GM21529 (cell line): ENCODE data around the gene TCTN3.
"Not testable (repeated sequence)": the region's sequence is repeated elsewhere in the genome, so short reads cannot be mapped to it uniquely, and the experiment has no call there.

Experiments used
- ATAC-seq: cut with Tn5 transposase; IDR thresholded peaks from one replicate; pipeline ENCODE4 v1.9.1; 2021; ENCODE audit not compliant: unreplicated experiment

The TCTN3 gene

DNA sequence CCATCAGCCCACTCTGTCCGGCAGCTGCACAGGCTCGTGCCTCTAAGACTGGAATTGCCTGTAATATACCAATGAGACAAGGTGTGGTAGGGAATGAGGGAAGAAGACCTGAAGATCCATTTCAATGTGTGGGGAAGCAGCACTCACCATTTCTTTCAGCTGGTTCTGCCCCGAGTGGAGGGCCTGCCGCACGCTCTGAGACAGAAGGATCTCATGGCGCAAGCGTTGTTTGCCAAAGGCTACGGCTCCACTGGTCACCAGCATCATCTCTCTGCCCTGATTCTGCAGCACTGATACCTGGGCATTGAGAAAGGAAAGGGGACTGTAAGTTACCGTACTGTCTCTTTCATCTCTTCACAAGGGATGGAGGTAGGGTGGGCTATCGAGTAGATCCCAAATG lies 56.6 kb downstream of the TCTN3 start:
- no peak for ATAC-seq

DNA sequence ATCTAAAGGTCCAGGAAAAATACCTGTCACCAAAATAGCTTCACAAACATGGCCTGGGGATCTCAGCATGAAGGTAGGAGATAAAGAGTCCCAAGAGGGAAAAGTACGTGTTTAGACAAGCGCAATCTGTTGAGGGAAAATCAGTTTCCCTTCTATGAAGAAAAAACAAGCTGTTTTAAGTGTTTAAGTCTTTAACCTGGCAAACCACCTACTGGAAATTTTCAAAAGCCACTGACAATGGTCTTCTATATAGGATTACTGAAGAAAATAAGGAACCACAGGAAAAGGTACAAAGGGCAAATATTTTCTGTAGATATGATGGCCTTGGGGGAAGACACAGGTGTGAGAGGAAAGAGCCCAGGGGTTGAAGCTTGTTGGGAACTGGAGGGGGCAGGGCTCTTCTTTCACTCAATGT lies 58.4 kb downstream of the TCTN3 start:
- no peak for ATAC-seq

DNA sequence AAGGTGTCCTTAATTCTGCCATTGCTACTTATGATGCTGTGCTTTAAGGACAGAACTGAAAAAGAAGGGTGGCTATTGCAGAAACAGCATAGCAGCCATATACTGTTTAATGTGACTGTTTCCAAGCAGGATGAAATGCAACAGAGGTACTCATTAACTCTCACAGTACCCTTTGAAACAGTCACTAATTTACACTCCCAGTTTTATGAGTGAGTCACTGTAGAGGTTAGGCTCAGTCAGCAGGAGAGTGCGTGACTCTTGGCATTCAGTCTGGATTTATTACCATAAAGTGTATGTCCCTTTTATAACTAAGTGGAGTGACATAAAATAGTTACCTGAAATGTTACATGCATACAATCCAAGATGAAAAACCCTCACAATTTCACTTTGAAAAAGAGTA lies 64.9 kb downstream of the TCTN3 start:
- no peak for ATAC-seq

DNA sequence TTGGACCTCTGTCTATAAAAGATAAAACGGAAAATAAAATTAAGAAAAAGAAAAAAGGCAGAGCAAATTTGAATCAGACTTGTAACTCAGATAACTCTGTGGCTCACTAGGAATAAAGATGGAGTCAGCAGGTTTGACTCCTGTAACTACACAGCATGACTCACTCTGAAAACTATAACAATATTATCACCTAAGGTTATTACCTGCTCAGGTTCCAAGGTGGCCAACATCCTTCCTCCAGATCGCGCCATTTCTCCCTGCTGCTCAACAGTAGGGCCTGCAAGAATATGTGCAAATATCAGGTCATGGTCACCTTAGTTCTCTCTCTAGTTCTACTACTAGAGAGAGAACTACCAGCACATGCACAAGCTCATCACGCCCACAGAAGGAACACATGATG lies 67.2 kb downstream of the TCTN3 start:
- ATAC-seq, result no peak

DNA sequence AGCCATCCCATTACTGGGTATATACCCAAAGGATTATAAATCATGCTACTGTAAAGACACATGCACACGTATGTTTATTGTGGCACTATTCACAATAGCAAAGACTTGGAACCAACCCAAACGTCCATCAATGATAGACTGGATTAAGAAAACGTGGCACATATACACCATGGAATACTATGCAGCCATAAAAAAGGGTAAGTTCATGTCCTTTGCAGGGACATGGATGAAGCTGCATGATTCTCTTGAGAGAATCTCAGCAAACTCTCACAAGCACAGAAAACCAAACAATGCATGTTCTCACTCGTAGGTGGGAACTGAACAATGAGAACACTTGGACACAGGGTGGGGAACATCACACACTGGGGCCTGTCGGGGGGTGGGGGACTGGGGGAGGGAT lies 73.3 kb downstream of the TCTN3 start:
- ATAC-seq, result not testable (repeated sequence)

DNA sequence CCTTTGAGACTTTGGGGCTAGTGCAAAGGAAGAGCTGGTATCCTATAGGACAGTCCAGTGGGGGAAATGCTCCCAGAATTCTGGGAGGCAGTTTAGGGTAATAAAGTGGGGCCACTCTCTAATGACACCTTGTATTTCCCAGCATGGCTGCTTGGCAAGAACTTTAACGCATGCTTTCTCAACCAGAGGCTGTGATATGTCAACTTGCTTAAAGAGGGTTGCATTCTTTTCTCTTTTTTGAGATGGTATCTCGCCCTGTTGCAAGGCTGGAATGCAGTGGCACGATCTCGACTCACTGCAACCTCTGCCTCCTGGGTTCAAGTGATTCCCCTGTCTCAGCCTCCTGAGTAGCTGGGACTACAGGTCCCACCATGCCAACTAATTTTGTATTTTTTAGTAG lies 75.6 kb downstream of the TCTN3 start:
- ATAC-seq, result no peak

DNA sequence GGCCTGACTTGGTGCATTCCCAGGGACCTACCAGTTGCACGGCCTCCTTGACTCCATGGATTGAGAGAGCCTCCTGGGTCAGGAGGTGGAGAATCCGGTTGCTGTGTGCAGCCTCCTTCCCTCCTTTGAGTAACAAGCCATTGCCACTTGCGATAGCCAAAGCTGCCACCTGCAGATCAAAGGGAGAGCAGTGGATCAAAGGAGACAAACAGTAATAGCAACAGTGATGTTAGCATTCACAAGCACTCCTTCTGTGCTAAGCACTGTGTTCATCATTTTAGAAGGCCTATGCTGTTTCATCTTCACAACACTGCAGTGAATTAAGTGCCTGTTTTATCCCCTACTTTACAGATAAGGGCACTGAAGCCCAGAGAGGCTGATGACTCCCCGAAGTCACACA lies 77.3 kb downstream of the TCTN3 start:
- ATAC-seq, result no peak
